Activated T-helper 1 cell treated with anti-CD3 and anti-CD28 coated beads, Interleukin-2, amount 50 U/mL, for 16 hours (primary cell): ENCODE measurements around the gene NCDN.

ENCODE experiments used
- DNase-seq, 2 donors: peaks; one replicate each; pipeline ENCODE4 v3.0.0-alpha.2; 2020; ENCODE audit warnings: low read depth in 1 of 2, low spot score in 1 of 2

NCDN gene

GRCh38 chr1:35554266-35555211 lies 3.1 kb upstream of the NCDN start:
- DNase-seq: no peak

- DNase-seq: no peak
Observed at GRCh38 chr1:35555212-35555584, 2.4 kb upstream of the NCDN start.

GRCh38 chr1:35555601-35556477 lies 1.8 kb upstream of the NCDN start:
- no peak for DNase-seq

GRCh38 chr1:35556484-35557117 lies 998 bp upstream of the NCDN start:
- no peak for DNase-seq

GRCh38 chr1:35557118-35557610 lies 435 bp upstream of the NCDN start, which contains the start of gene KIAA0319L:
KIAA0319L (minus strand) TSS chr1:35557403; CDS start chr1:35554491, 2,912 bp downstream.
- no peak for DNase-seq

- no peak for DNase-seq
Observed at GRCh38 chr1:35558374-35559316, 1.0 kb downstream of the NCDN start.

- DNase-seq: no peak
Observed at GRCh38 chr1:35559317-35559944, 1.8 kb downstream of the NCDN start.

- no peak for DNase-seq
Observed at GRCh38 chr1:35560256-35561225, 2.9 kb downstream of the NCDN start.

- no peak for DNase-seq
Observed at GRCh38 chr1:35561297-35561971, 3.8 kb downstream of the NCDN start.

- DNase-seq: no peak
Observed at GRCh38 chr1:35561972-35562680, 4.5 kb downstream of the NCDN start.

GRCh38 chr1:35563166-35563565 lies 5.6 kb downstream of the NCDN start:
- no peak for DNase-seq

GRCh38 chr1:35564037-35564883 lies 6.7 kb downstream of the NCDN start:
- peak; percentile 63 to 67 for DNase-seq

GRCh38 chr1:35564884-35565741 lies 7.5 kb downstream of the NCDN start:
- DNase-seq: no peak

- DNase-seq: no peak
Observed at GRCh38 chr1:35565742-35566133, 8.1 kb downstream of the NCDN start.

GRCh38 chr1:35567947-35568558 lies 10.5 kb downstream of the NCDN start:
- DNase-seq: no peak
